NCI-H146 treated with DMSO at 0.1 percent for 48 hours (cell line): Measurements from ENCODE around the gene TM4SF4.

Source experiments
- DNase-seq: peaks from one replicate; lab custom pipeline; 2025; ENCODE audit not compliant: unreplicated experiment; lab: John Stamatoyannopoulos, UW

TM4SF4 gene

GRCh38 chr3:149481056-149481455 is 6.6 kb downstream of the TM4SF4 start:
- no peak for DNase-seq

DNA sequence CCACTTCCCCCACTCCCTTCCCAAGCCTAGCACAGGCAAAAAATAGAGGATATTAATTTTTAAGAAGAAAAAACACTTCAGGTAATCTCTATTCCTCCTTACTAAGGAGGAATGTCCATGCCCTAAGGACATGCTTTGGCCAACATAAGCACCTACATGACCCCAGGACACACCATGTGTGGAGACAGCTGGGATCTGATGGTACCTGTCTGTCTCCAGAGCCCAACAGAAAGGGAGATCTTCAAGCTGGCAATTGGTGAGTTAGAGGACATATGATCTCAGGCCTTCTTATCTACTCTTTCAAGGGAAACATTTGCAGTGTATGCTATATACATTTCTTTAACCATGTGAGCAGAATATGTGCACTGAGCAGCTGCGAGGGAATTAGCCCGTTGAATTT is 7.0 kb downstream of the TM4SF4 start:
- no peak for DNase-seq

DNA sequence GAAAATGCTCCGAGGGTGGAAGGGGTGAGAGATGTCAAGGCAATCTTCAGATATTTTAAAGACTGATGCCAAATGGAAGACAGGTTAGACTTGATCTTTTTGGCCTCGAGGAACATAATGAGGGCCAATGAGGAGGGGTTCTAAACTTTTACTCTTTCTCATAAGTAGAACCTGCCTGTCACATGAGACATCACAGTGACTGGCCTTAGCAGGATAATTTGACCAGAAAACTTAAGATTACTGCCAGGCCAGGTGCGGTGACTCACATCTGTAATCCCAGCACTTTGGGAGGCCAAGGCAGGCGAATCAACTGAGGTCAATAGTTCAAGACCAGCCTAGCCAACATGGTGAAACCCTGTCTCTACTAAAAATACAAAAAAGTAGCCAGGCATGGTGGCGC is 12.2 kb downstream of the TM4SF4 start:
- DNase-seq, result no peak

- no peak for DNase-seq
Measured at GRCh38 chr3:149487598-149488197, 13.2 kb downstream of the TM4SF4 start.

DNA sequence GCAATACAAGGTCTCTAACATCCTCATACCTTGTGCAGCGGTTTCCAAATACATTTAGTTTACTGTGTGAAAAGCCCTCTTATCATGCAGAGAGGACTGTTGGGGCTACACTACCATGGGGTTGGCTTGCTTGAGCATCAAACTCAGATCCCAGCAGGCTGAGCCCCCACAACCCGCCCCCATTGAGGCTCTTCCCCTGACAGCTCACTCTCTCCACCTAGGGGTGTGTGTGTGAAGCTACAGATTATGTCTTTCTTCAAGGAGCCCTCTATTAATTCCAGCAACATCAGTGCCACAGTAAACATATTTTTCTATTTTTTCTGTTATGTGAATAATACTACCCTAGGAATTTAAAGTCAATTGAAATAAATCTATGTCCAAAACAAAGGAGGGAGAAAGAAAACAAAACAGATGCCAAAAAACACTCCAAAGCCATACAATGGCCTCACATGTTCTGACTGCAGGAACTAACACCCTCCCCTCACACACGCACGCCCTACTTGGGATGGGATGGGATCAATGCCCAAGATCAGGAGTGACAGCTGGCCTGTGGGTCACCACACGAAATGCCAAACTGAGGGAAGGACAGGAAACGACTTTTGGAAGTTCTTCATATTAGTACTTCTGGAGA is 14.7 kb downstream of the TM4SF4 start:
- peak; percentile 18 for DNase-seq

GRCh38 chr3:149490260-149490971 is 15.9 kb downstream of the TM4SF4 start:
- no peak for DNase-seq

DNA sequence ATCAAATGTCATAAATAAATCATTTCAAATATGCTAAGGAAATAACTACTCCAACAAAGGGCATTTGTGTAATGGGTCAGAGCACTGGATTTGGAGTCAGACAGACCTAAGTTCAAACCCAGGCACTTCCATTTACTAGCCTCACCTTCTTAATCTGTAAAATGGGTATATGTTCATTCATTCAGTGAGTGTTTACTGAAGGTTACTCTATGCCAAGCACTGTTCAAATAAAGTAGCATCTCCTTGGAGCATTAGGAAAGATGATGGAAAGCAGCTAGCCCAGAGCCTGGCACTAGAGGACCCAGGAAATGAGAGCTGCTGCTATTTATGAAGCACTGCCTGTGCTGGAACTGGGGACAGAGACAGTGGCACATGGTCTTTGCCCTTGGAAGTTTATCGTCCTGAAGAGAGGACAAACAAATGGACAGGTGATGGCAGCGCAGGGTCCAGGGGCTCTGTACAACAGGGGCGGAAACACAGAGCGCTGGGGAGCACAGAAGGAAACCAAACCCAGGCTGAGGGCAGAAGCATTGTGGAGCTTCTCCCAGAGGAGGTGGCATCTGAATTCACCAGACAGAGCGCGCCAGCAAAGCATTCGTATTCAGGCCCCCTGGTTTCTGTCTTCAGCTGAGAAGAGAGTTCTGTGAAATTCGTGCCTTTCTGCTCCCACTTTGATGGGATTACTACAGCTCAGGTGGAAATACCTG is 19.0 kb downstream of the TM4SF4 start:
- DNase-seq, result peak; percentile 70

- peak; percentile 76 for DNase-seq
Measured at GRCh38 chr3:149494022-149494758, 19.7 kb downstream of the TM4SF4 start.

GRCh38 chr3:149494759-149495580 is 20.5 kb downstream of the TM4SF4 start:
- no peak for DNase-seq

DNA sequence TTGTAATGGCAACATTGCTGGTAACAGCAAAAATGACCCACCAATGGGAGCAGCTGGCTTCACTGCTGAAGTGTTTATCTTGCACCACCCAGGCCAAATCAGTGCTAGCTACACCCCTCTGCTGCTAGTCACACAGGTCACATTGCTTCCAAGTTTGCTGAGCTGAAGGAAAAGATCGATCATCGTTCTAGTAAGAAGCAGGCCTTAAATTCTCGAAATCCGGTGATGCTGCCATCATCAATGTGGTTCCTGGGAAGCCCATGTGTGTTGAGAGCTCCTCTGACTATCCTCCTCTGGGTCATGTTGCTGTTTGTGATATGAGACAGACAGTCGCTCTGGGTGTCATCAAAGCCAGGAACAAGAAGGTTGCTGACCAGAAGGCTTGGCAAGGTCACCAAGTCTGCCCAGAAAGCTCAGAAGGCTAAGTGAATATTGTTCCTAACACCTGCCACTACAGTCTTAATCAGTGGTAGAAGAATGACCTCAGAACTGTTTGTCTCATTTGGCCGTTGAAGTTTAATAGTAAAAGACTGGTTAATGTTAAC is 21.2 kb downstream of the TM4SF4 start:
- no peak for DNase-seq

DNA sequence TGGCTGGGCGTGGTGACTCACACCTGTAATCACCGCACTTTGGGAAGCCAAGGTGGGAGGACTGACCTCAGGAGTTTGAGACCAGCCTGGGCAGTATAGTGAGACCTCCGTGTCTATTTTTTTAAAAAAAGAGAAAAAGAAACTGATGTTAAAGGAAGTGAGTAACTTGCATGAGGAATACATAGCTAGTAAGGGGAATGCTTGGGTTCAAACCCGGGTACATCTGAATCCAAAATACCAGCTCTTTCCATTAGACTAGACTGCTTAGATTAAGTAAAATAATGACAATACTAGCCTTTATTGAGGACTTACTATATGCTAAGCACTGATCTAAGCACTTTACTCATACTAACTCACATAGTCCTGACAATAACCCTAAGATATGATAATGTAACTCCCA is 22.4 kb downstream of the TM4SF4 start:
- DNase-seq, result no peak

- no peak for DNase-seq
Measured at GRCh38 chr3:149497966-149498670, 23.6 kb downstream of the TM4SF4 start.

DNA sequence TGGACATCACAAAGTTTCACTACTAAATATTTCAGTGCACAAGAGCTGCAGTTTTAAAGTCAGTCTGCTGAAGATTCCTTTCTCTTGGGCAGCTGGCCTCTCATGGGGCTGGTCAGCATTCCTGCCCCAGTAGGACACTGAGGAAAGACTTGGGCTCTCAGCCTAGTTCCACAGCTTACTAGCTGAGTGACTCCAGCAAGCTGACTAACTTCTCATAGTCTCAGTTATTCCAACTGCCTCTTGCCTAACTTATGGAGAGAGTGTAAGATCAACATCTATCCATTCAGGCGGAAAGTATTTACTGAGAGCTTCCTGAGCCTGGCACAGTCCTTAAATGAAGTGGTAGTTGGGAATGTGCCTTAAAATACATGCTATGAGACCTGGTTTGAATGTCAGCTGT is 27.0 kb downstream of the TM4SF4 start:
- DNase-seq, result no peak

DNA sequence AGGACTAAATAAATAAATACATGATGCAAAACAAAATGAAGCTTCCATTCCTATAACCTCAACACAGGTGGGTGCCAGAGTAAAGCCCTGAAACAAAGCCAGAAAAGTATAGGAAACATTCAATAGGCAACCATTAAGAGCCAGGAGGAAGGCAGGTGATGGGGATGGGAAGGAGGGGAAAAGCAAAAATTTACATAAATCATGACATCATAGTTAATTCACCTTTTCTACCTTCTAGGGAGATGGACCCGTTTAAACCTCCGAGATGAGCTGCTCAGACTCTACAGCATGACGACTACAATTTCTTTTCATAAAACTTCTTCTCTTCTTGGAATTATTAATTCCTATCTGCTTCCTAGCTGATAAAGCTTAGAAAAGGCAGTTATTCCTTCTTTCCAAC is 27.9 kb downstream of the TM4SF4 start:
- DNase-seq, result no peak

- DNase-seq, result no peak
Measured at GRCh38 chr3:149506540-149506939, 32.0 kb downstream of the TM4SF4 start.

- DNase-seq, result no peak
Measured at GRCh38 chr3:149506965-149507364, 32.5 kb downstream of the TM4SF4 start.

- DNase-seq, result no peak
Measured at GRCh38 chr3:149507491-149508324, 33.2 kb downstream of the TM4SF4 start.

DNA sequence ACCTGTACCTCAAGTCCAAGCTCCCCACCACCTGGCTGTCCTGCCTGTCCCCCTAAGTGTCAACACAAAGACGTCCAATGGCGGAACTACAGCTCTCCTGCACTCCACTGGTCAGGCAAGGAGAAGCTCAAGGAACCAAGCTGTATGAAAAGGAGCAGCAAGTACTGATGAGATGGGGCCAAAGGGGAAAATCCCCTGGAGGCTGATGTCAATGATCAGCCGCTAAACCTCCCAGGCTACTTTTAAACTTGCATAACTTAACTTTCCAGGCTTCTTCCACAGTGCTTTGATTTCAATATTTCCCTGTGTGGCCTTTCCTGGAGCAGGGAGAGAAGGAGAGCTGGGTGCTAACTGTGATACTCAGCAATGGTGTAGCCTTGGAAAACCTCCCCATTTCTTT is 35.0 kb downstream of the TM4SF4 start:
- DNase-seq, result no peak

DNA sequence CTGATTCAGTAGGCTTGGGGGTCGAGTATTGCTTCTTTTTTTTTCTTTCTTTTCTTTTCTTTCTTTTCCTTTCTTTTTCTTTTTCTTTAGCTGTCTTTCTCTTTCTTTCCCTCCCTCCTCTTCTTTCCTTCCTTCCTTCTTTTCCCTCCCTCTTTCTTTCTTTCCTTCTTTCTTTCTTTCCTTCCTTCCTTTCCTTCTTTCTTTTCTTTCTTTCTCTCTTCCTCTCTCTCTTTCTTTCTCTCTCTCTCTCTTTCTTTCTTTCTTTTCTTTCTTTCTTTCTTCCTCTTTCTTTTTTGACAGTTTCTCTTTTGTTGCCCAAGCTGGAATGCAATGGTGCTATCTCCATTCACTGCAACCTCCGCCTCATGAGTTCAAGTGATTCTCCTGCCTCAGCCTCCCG is 36.0 kb downstream of the TM4SF4 start:
- no peak for DNase-seq
